IPS-18a (cell line): ENCODE results near the gene DHX16.

Source experiments
- H3K27ac ChIP-seq: one replicate; pipeline ENCODE4 v1.5.1; 2013; ENCODE audit warnings: low read length
- H3K27me3 ChIP-seq: one replicate; pipeline ENCODE4 v1.6.1; 2013; ENCODE audit warnings: mild to moderate bottlenecking, low read length; ENCODE audit not compliant: control insufficient read depth, insufficient read depth
- H3K36me3 ChIP-seq: one replicate; pipeline ENCODE4 v1.6.1; 2013; ENCODE audit warnings: low read depth, low read length; ENCODE audit not compliant: control insufficient read depth
- H3K4me1 ChIP-seq: one replicate; pipeline ENCODE4 v1.6.1; 2013; ENCODE audit warnings: low read depth, low read length; ENCODE audit not compliant: control insufficient read depth
- H3K4me3 ChIP-seq: one replicate; pipeline ENCODE4 v1.5.1; 2013; ENCODE audit warnings: low read length
- H3K9ac ChIP-seq: one replicate; pipeline ENCODE4 v1.6.1; 2013; ENCODE audit warnings: mild to moderate bottlenecking, low read length, moderate library complexity
- H3K9me3 ChIP-seq: one replicate; pipeline ENCODE4 v1.6.1; 2013; ENCODE audit warnings: low read depth, low read length; ENCODE audit not compliant: control insufficient read depth

The DHX16 gene

GRCh38 chr6:30615219-30615957, 57.4 kb downstream of the DHX16 start:
- Histone ChIP-seq H3K27ac (peak overlapping the region; percentile 88), H3K4me3 (peak overlapping the region; percentile 96), H3K9me3 (no peaks in the 10 kb centered on the region), H3K36me3 (peaks cover 23% of the 10 kb centered on the region), H3K27me3 (no peaks in the 10 kb centered on the region), H3K4me1 (peaks cover 10% of the 10 kb centered on the region), H3K9ac (peak overlapping the region; percentile 97)

DNA sequence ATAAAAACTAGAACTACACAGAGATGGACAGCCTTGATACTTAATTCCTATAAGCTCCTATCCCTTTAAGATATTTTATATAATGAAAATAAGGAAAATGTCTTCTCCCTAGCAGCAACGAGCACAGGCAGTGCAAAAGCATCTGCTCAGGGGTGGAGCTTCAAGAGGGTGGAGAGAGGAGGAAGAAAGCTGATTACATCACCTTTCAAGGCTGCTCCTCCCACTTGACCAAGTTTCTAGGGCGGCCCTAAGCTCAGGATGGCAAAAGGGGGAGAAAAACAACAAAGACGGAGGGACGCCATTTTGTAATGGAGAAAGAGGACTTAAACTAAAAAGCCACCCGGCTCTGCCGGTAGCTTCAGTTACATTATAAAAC, 58.0 kb downstream of the DHX16 start:
- peaks cover 26% of the 10 kb centered on the region for H3K36me3 ChIP-seq

GRCh38 chr6:30614044-30614842, 58.6 kb downstream of the DHX16 start:
- Histone ChIP-seq H3K9ac (peak overlapping the region; percentile 97), H3K27ac (peak overlapping the region; percentile 91), H3K4me3 (peak overlapping the region; percentile 96), H3K4me1 (peaks cover 10% of the 10 kb centered on the region), H3K9me3 (no peaks in the 10 kb centered on the region), H3K36me3 (peaks cover 27% of the 10 kb centered on the region), H3K27me3 (no peaks in the 10 kb centered on the region)

More for the DNA sequence above, 58.0 kb downstream of the DHX16 start:
- H3K4me3 ChIP-seq: peak overlapping the region; percentile 96
- H3K9me3 ChIP-seq: no peaks in the 10 kb centered on the region
- H3K27ac ChIP-seq: peak overlapping the region; percentile 91
- H3K27me3 ChIP-seq: no peaks in the 10 kb centered on the region
- H3K9ac ChIP-seq: peak overlapping the region; percentile 97
- H3K4me1 ChIP-seq: peaks cover 10% of the 10 kb centered on the region

DNA sequence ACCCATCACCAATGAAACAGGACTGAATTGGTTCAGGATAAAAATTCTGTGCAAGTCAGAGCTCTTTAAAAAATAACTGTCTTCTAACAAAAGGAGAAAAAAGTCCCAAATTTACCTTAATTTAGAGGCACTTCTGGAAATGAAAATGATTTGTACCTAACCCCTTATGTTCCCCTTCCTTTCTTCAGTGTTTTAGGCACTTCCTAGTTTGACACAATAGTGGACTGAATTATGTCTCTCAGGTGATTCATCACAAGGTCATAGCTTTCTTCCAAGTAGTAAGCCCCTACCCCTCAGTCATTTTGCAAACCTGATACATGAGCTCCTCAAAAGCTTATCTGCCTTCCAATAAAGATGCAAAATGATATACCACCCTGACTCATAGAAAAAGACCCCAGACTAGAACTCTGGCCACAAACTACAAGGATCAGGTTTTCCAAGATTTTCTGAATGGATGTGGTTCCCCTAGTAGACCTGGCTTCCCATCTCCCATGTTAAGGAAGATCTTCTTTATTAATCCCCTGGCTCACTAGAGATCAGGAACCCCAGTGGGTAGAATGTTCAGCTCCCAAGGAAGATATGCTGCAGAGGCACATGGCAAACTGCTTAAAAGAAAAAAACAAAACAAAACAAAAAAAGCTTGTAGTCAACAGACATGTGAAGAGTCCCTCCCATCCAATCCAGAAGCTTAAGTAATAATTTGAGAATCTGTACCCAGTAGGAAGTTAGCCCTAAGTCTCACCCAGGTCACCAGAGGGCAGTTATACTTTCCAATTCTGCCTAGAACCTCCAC, 59.4 kb downstream of the DHX16 start:
- Histone ChIP-seq H3K27ac (no peak overlapping the region), H3K4me3 (peak overlapping the region; percentile 96), H3K4me1 (peaks cover 10% of the 10 kb centered on the region), H3K9ac (peak overlapping the region; percentile 97), H3K9me3 (no peaks in the 10 kb centered on the region), H3K36me3 (peaks cover 35% of the 10 kb centered on the region), H3K27me3 (no peaks in the 10 kb centered on the region)

- Histone ChIP-seq H3K4me1 (peaks cover 10% of the 10 kb centered on the region), H3K27ac (no peak overlapping the region), H3K4me3 (no peak overlapping the region), H3K27me3 (no peaks in the 10 kb centered on the region), H3K9me3 (no peaks in the 10 kb centered on the region), H3K9ac (no peak overlapping the region), H3K36me3 (peaks cover 42% of the 10 kb centered on the region)
These were observed 60.0 kb downstream of the DHX16 start for GRCh38 chr6:30612687-30613248.

DNA sequence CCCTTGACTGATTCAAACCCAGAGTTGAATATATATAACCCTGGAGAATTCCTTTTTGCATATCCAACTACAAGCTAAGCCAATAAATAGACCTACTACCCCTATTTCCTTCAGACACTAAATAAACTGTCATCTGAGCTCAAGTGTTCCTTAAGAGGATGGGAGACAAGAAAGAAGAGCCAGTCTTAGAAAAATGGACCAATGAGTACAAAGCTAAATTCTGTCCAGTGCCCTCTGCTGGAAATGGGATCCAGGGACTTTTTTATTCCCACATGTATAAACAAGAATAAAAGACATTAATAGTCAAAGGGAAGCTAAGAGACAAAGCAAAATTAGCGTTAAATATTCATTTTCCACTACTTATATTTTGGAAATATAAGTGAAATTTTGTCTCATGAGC, 60.6 kb downstream of the DHX16 start:
- H3K9ac ChIP-seq: no peak overlapping the region
- no peak overlapping the region for H3K4me3 ChIP-seq
- H3K4me1 ChIP-seq: peaks cover 10% of the 10 kb centered on the region
- H3K9me3 ChIP-seq: no peaks in the 10 kb centered on the region
- H3K36me3 ChIP-seq: peaks cover 48% of the 10 kb centered on the region
- no peak overlapping the region for H3K27ac ChIP-seq
- no peaks in the 10 kb centered on the region for H3K27me3 ChIP-seq

DNA sequence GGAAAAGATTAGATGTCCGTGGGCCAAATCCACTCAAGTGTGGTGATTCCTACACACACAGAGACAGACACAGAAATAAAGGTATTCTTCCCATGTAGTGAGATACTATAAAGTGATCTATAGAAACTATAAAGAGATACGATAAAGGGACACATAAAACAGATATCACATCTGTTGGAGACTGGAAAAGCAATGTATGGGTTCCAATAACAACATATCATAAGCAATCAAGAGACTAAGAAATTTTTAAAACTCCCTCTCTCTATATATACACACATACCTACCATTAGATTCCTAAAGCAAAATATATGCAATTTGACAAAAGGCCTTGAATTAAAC, 61.0 kb downstream of the DHX16 start:
- Histone ChIP-seq H3K36me3 (peaks cover 51% of the 10 kb centered on the region), H3K9ac (no peak overlapping the region), H3K27me3 (no peaks in the 10 kb centered on the region), H3K4me3 (no peak overlapping the region), H3K9me3 (no peaks in the 10 kb centered on the region), H3K4me1 (peaks cover 10% of the 10 kb centered on the region), H3K27ac (no peak overlapping the region)

- peaks cover 51% of the 10 kb centered on the region for H3K36me3 ChIP-seq
These were observed 61.5 kb downstream of the DHX16 start for GRCh38 chr6:30611150-30611855.

DNA sequence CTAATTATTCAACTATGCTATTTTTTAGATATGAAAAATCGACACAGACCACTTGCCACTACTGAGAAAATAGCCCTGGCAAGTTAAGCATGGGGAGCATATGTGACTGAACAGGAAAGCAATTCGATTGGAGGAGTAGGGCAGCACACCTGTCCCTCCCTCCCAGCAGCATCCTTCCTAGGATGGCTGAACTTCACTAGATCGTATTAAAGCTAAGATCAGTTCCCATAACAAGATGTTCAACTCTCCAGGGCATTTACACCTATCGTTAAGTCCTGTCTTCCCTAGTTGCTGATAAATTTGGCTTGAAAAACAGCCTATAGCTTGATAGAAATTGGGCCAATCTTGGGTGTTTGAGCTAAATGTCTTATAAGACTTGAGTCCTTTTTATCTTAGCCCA, 62.7 kb downstream of the DHX16 start:
- H3K4me3 ChIP-seq: no peak overlapping the region
- H3K4me1 ChIP-seq: peaks cover 10% of the 10 kb centered on the region
- H3K36me3 ChIP-seq: peaks cover 54% of the 10 kb centered on the region
- H3K27me3 ChIP-seq: no peaks in the 10 kb centered on the region
- H3K9ac ChIP-seq: no peak overlapping the region
- H3K27ac ChIP-seq: no peak overlapping the region
- H3K9me3 ChIP-seq: no peaks in the 10 kb centered on the region

More at GRCh38 chr6:30611150-30611855, 61.5 kb downstream of the DHX16 start:
- Histone ChIP-seq H3K4me1 (peaks cover 10% of the 10 kb centered on the region), H3K4me3 (no peak overlapping the region), H3K9me3 (no peaks in the 10 kb centered on the region), H3K9ac (no peak overlapping the region), H3K27ac (no peak overlapping the region), H3K27me3 (no peaks in the 10 kb centered on the region)

GRCh38 chr6:30603961-30604360, 68.8 kb downstream of the DHX16 start:
- H3K9me3 ChIP-seq: no peaks in the 10 kb centered on the region
- peaks cover 85% of the 10 kb centered on the region for H3K36me3 ChIP-seq
- H3K4me1 ChIP-seq: no peaks in the 10 kb centered on the region
- no peak overlapping the region for H3K4me3 ChIP-seq
- H3K9ac ChIP-seq: no peak overlapping the region
- H3K27me3 ChIP-seq: no peaks in the 10 kb centered on the region
- no peak overlapping the region for H3K27ac ChIP-seq
